HG03066 (cell line): ENCODE data around the gene DENND2C.
"Not testable (repeated sequence)": the region's sequence is repeated elsewhere in the genome, so short reads cannot be mapped to it uniquely, and the experiment has no call there.

Experiments
- ATAC-seq: cut with Tn5 transposase; IDR thresholded peaks from one replicate; pipeline ENCODE4 v1.9.1; 2021; ENCODE audit warnings: low read depth; ENCODE audit not compliant: unreplicated experiment

The DENND2C gene

GRCh38 chr1:114610546-114611245 lies 59.2 kb downstream of the DENND2C start:
- ATAC-seq: no peak

- no peak for ATAC-seq
These were observed 60.0 kb downstream of the DENND2C start for GRCh38 chr1:114609826-114610225.

GRCh38 chr1:114609026-114609425 lies 60.8 kb downstream of the DENND2C start:
- ATAC-seq: no peak

GRCh38 chr1:114607223-114607622 lies 62.6 kb downstream of the DENND2C start:
- ATAC-seq: no peak

DNA sequence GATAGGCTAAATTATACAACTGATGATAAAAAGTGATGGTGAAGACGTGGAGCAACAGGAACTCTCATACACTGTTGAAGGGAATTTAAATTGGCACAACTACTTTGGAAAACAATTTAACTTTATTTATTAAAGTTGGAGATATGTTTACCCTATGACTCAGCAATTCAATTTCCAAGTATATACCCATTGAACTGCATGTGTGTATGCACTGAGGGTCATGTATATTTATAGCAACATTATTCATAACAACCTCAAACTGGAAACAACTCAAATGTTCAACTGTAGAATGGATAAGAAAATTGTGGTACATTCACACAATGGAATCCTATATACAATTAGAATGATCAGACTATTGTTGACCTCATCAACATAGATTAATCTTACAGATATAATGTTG lies 71.9 kb downstream of the DENND2C start:
- no peak for ATAC-seq

- no peak for ATAC-seq
These were observed 74.2 kb downstream of the DENND2C start for GRCh38 chr1:114595602-114596001.

DNA sequence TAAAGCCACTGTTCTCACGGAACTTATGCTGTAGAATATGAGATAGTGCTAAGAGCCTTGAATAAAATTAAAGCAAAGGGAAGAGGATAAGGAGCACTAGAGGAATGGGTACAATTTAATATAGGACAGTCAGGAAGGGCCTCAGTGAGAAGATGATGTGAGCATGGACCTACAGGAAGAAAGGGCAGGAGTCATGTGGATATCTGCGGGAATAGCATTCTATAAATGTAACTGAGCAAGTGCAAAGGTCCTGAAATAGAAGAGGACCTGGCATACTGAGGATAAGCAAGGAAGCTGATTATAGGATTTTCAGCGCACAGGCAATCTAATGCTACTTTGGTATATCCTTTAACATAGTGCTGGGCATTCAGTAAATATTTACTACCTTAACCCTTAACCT lies 75.8 kb downstream of the DENND2C start:
- ATAC-seq: no peak

- no peak for ATAC-seq
These were observed 80.7 kb downstream of the DENND2C start for GRCh38 chr1:114589122-114589521.

DNA sequence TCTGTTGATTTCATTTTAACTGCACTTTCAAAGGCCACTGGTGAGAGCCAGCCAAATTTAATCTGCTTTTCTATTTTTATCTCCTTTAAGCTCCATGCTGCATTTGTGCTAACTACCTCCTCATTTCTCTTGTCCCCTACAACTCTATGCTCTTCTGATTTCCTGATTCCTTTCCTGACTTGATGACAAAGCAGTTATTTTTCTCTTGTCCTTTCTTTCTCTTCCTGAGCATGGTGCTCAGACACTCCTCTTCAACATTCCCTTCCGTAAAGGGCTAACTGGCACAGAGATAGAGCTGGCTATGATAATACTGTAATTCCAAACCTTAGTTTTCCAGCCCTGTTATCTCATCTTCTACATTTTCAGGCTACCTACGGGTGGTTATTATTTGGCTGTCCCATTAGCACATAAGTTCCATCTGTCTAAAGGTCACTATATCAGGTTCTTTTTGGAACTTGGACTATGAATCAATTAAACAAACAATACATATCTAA lies 81.6 kb downstream of the DENND2C start:
- ATAC-seq: no peak

DNA sequence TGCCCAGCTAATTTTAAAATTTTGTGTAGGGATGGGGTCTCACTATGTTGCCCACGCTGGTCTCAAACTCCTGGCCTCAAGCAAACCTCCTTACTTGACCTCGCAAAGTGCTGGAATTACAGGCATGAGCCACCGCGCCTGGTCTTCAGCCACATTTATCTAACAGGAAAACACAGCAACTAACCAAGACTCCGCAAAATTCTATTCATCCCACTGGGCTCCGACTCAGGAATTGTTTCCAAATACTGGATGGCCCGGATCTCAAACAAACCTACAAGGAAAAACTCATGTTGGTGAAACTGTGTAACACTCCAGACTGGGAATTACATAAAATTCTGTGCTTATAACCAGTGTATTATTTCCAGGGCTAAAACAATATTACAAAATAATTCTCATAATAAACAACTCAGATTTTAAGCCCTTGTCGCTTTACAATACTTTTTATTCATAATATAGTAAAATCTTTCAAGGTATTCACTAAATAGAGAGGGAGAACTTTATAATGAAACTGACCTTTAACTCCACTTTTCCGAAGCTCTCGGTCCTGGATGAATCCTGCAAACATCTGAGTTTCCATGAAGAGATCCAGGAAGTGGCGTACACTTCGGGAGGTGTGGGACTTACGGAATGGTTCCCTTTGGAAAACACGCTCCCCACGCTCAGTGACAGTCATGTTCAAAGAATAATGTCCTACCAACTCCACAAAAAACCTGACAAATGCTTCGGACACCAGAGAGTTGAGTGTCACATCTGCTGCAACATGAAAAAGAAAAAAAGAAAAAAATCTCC lies 82.5 kb downstream of the DENND2C start:
- no peak for ATAC-seq

GRCh38 chr1:114586513-114587047 lies 83.3 kb downstream of the DENND2C start:
- ATAC-seq: no peak

- no peak for ATAC-seq
These were observed 84.6 kb downstream of the DENND2C start for GRCh38 chr1:114585231-114585630.

GRCh38 chr1:114581335-114582287 lies 88.2 kb downstream of the DENND2C start, which contains the start of gene BCAS2:
TSS of gene BCAS2 (minus strand) at chr1:114581615. CDS start at chr1:114581591, 24 bp downstream.
- ATAC-seq: peak; percentile 98

- no peak for ATAC-seq
These were observed 95.5 kb downstream of the DENND2C start for GRCh38 chr1:114574365-114574764.

GRCh38 chr1:114564141-114564540 lies 105.7 kb downstream of the DENND2C start:
- no peak for ATAC-seq

- not testable (repeated sequence) for ATAC-seq
These were observed 106.8 kb downstream of the DENND2C start for GRCh38 chr1:114562978-114563510.

DNA sequence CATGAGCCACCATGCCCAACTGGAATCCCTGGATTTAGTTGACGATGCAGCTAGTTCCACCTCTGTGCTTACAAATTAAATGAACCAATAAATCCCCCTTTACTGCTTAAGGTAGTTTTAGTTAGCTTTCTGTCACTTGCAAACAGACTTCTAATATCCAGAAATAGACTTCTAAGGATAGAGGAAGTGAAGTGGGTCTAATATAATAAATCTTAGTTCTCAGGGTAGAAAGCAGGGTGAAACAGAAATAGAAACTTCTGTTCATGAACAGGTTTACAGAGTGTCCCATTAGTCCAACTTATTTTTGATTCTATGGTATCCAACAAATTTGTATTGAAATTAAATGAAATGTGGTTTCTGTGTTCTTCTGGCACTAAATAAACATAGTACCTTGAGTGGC lies 108.5 kb downstream of the DENND2C start:
- ATAC-seq: no peak

- peak; percentile 57 for ATAC-seq
These were observed 110.5 kb downstream of the DENND2C start for GRCh38 chr1:114559356-114559755.

- no peak for ATAC-seq
These were observed 111.3 kb downstream of the DENND2C start for GRCh38 chr1:114558544-114558943.

DNA sequence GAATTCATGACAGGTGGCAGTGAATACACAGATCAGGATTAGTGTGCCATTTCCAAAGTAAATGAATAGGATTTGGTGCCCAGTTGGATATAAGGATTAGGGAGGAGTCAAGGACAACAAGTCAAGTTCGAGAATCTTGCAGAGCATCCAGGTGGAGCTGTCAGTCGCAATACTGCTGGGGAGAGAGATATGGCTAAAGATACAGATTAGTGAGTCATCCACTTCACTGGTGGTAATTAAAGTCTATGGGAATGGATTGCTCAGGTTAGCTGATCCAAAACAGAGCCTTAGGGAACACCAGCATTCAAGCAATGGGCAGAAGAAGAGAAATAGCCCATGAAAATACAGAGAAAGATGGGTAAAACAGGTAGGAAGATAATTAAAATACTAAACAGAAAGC lies 115.3 kb downstream of the DENND2C start:
- no peak for ATAC-seq
